ENCODE measurements around the gene TSHZ1. TPM values are rescaled to one million over a fixed set of nuclear protein-coding genes. Genes with fewer than 3 reads are reported as not detected.

Gene TSHZ1
- total RNA-seq, 4 donors from 2014 or later: 17.9 to 41.7 (median 32.2) TPM

DNA sequence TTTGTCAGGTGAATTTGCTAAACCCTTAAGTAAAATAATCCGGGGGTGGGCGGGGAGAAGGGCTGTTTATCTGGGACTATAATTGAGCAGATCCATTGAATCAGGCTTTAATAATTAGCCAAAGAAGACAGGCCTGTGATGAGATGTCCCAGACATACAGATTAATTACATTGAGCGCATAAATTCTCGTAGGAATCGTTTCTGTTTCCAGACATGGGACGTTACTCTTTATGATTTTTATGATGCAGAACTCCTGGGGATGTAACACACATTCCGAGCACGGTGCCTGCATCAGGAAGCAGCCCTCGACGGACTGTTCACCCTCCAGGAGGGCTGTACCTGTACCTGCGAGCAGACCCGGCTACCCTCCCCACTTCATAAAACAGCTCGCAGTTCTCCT, 128.0 kb downstream of the TSHZ1 start:
- TF ChIP-seq EP300 (IDR thresholded peaks at IDR 0.05) (no peak), POLR2AphosphoS5 (IDR thresholded peaks at IDR 0.05) (no peak), POLR2A (IDR thresholded peaks at IDR 0.05; ENCODE audit: low read depth) (no peak)
- TF ChIP-seq, protein P1, sequence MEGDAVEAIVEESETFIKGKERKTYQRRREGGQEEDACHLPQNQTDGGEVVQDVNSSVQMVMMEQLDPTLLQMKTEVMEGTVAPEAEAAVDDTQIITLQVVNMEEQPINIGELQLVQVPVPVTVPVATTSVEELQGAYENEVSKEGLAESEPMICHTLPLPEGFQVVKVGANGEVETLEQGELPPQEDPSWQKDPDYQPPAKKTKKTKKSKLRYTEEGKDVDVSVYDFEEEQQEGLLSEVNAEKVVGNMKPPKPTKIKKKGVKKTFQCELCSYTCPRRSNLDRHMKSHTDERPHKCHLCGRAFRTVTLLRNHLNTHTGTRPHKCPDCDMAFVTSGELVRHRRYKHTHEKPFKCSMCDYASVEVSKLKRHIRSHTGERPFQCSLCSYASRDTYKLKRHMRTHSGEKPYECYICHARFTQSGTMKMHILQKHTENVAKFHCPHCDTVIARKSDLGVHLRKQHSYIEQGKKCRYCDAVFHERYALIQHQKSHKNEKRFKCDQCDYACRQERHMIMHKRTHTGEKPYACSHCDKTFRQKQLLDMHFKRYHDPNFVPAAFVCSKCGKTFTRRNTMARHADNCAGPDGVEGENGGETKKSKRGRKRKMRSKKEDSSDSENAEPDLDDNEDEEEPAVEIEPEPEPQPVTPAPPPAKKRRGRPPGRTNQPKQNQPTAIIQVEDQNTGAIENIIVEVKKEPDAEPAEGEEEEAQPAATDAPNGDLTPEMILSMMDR (IDR thresholded peaks at IDR 0.05): no peak
- Histone ChIP-seq H3K27me3 (no peaks in the 10 kb centered on the region), H3K4me3 (no peak overlapping the region), H3K36me3 (no peaks in the 10 kb centered on the region), H3K27ac (replicated peaks in 1 of 4) (no peak overlapping the region), H3K4me1 (no peaks in the 10 kb centered on the region), H3K9me3 (no peaks in the 10 kb centered on the region)
- 88% methylated on average over 13 of the region's 13 CpGs for WGBS
- peak; percentile 19 for DNase-seq (ENCODE audit: extremely low spot score)
- intact Hi-C loops (cut with DNase I): no loop called here

Other genes starting within 250 kb of the TSHZ1 start
- 10 to 100 TPM in 3 of 4 donors, 1 to 10 TPM in 1; 9.6 to 27.5 (median 20.1) TPM for gene PTGR3, start 1.7 kb upstream of the TSHZ1 start, total RNA-seq
- not detected for gene SMIM21, start 216.9 kb downstream of the TSHZ1 start, total RNA-seq